Nephron (organoid): ENCODE data around the gene CPXM2.

Source experiments
- H3K27ac Mint-ChIP-seq, 3 experiments: 2 replicates each; pipeline ENCODE4 v1.8.0; 2020; ENCODE audit warnings: mixed read lengths in 3 of 3, mild to moderate bottlenecking in 2 of 3, moderate library complexity in 1 of 3
- H3K27me3 Mint-ChIP-seq: 2 replicates; pipeline ENCODE4 v1.8.0; 2021; ENCODE audit warnings: low read depth, mild to moderate bottlenecking, moderate library complexity, mixed read lengths
- H3K36me3 Mint-ChIP-seq: 2 replicates; pipeline ENCODE4 v1.8.0; 2020; ENCODE audit warnings: low read depth, mixed read lengths
- H3K4me1 Mint-ChIP-seq: 2 replicates; pipeline ENCODE4 v1.8.0; 2020; ENCODE audit warnings: mixed read lengths
- H3K4me3 Mint-ChIP-seq, 3 experiments: 2 replicates each; pipeline ENCODE4 v1.8.0; 2020; ENCODE audit warnings: mild to moderate bottlenecking in 3 of 3, mixed read lengths in 3 of 3, moderate library complexity in 2 of 3
- H3K9me3 Mint-ChIP-seq: 2 replicates; pipeline ENCODE4 v1.8.0; 2020; ENCODE audit warnings: mixed read lengths
- CTCF ChIP-seq, 3 experiments: fragments of 200-600 bp; sonication (generic); IDR thresholded peaks; one replicate each; pipeline ENCODE4 v1.5.0; 2021; ENCODE audit warnings: antibody characterized with exemption in 3 of 3; ENCODE audit not compliant: unreplicated experiment in 3 of 3

The CPXM2 gene

GRCh38 chr10:123750901-123751300 lies 140.7 kb downstream of the CPXM2 start:
- H3K27ac Mint-ChIP-seq, result no peak overlapping the region
- no peak for TF ChIP-seq CTCF (IDR thresholded peaks at IDR 0.05; ENCODE audit: unreplicated experiment in 3 of 3)
- peaks cover 4% of the 10 kb centered on the region for H3K36me3 Mint-ChIP-seq
- peaks cover 8% of the 10 kb centered on the region for H3K9me3 Mint-ChIP-seq
- H3K4me1 Mint-ChIP-seq, result peaks cover 7% of the 10 kb centered on the region
- no peak overlapping the region for H3K4me3 Mint-ChIP-seq
- peaks cover 84% of the 10 kb centered on the region for H3K27me3 Mint-ChIP-seq

- TF ChIP-seq CTCF (IDR thresholded peaks at IDR 0.05; ENCODE audit: unreplicated experiment in 3 of 3), result no peak
- Mint-ChIP-seq H3K4me3 (no peak overlapping the region), H3K9me3 (peaks cover 8% of the 10 kb centered on the region), H3K4me1 (peaks cover 7% of the 10 kb centered on the region), H3K27ac (no peak overlapping the region), H3K27me3 (peaks cover 73% of the 10 kb centered on the region), H3K36me3 (peaks cover 4% of the 10 kb centered on the region)
These were observed 142.9 kb downstream of the CPXM2 start for GRCh38 chr10:123748711-123749110.

- peaks cover 7% of the 10 kb centered on the region for H3K4me1 Mint-ChIP-seq
- no peak for TF ChIP-seq CTCF (IDR thresholded peaks at IDR 0.05; ENCODE audit: unreplicated experiment in 3 of 3)
- peaks cover 71% of the 10 kb centered on the region for H3K27me3 Mint-ChIP-seq
- no peak overlapping the region for H3K27ac Mint-ChIP-seq
- H3K36me3 Mint-ChIP-seq, result peaks cover 4% of the 10 kb centered on the region
- peaks cover 8% of the 10 kb centered on the region for H3K9me3 Mint-ChIP-seq
- H3K4me3 Mint-ChIP-seq, result no peak overlapping the region
These were observed 144.2 kb downstream of the CPXM2 start for GRCh38 chr10:123747426-123747825.

GRCh38 chr10:123746942-123747341 lies 144.7 kb downstream of the CPXM2 start:
- Mint-ChIP-seq H3K36me3 (peaks cover 4% of the 10 kb centered on the region), H3K4me1 (peaks cover 7% of the 10 kb centered on the region), H3K4me3 (no peak overlapping the region), H3K27me3 (peaks cover 69% of the 10 kb centered on the region), H3K9me3 (peaks cover 8% of the 10 kb centered on the region), H3K27ac (no peak overlapping the region)
- TF ChIP-seq CTCF (IDR thresholded peaks at IDR 0.05; ENCODE audit: unreplicated experiment in 3 of 3), result no peak

- Mint-ChIP-seq H3K4me3 (no peak overlapping the region), H3K27me3 (peaks cover 70% of the 10 kb centered on the region), H3K9me3 (peaks cover 8% of the 10 kb centered on the region), H3K36me3 (peaks cover 4% of the 10 kb centered on the region), H3K4me1 (peaks cover 7% of the 10 kb centered on the region), H3K27ac (no peak overlapping the region)
- TF ChIP-seq CTCF (IDR thresholded peaks at IDR 0.05; ENCODE audit: unreplicated experiment in 3 of 3), result no peak
These were observed 145.1 kb downstream of the CPXM2 start for GRCh38 chr10:123746520-123746919.

- Mint-ChIP-seq H3K4me3 (no peak overlapping the region), H3K36me3 (peaks cover 4% of the 10 kb centered on the region), H3K27ac (no peak overlapping the region), H3K4me1 (peaks cover 7% of the 10 kb centered on the region), H3K9me3 (peaks cover 4% of the 10 kb centered on the region), H3K27me3 (peaks cover 71% of the 10 kb centered on the region)
- no peak for TF ChIP-seq CTCF (IDR thresholded peaks at IDR 0.05; ENCODE audit: unreplicated experiment in 3 of 3)
These were observed 145.5 kb downstream of the CPXM2 start for GRCh38 chr10:123746061-123746460.
